Stimulated activated CD8-positive, alpha-beta memory T cell treated with anti-CD3 and anti-CD28 coated beads, Interleukin-15, amount 100 ng/mL, for 4 hours (primary cell): ENCODE results near the gene COG4.
"Not testable (repeated sequence)": the region's sequence is repeated elsewhere in the genome, so short reads cannot be mapped to it uniquely, and the experiment has no call there.

Experiments used
- DNase-seq, 2 donors: peaks; one replicate each; pipeline ENCODE4 v3.0.0-alpha.2; 2020; ENCODE audit warnings: low read depth in 2 of 2

COG4 gene

DNA sequence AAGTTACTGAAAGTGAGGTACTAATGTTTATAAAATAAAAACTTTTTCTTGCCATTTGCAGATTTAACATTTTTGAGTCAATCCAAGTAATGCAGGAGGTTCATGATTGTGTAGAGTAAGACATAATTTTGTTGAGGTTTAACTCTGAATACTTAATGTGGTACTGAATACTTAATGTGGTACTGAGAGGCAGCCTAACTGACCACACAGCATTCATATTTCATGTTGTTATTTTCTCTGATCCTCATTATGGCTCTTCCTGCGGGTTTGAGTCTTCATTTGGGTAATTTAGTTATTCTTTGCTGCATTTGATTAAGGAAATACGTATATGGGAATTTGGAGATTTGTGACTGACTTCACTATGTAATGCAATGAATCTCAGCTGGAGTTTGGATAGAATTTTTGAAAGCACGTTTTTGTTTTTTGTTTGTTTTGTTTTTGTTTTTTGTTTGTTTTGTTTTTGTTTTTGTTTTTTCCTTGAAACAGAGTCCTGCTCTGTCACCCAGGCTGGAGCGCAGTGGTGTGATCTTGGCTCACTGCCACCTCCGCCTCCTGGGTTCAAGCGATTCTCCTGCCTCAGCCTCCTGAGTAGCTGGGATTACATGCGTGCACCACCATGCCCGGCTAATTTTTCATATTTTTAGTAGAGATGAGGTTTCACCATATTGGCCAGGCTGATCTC is 4.1 kb upstream of the COG4 start:
- DNase-seq, result no peak

DNA sequence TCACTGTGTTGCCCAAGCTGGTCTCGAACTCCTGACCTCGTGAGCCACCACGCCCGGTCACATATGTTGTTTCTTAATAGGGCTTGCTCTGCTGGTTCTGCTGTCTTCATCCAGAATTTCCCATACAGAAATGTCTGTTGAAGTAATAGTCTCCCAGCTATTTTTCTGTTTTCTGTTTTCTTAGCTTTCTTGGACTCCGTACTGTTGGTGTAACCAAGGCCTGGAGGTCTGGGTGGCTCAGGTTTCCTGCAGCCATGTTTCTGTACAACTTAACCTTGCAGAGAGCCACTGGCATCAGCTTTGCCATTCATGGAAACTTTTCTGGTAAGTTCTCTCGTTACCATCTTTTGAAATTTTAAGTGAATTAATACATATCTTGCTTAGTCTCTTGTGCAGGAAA is 3.0 kb upstream of the COG4 start:
- no peak for DNase-seq

DNA sequence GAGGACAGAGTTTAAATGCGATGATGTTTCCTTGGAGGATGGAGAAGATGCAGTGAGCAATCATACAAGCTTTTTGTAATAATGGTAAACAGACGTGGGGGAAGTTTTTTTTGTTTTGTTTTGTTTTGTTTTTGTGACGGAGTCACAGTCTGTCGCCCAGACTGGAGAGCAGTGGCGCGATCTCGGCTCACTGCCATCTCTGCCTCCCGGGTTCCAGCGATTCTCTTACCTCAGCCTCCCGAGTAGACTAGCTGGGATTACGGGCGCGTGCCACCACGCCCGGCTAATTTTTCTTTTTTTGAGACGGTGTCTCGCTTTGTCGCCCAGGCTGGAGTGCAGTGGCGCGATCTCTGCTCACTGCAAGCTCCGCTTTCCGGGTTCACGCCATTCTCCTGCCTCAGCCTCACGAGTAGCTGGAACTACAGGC is 1.1 kb upstream of the COG4 start:
- not testable (repeated sequence) for DNase-seq

DNA sequence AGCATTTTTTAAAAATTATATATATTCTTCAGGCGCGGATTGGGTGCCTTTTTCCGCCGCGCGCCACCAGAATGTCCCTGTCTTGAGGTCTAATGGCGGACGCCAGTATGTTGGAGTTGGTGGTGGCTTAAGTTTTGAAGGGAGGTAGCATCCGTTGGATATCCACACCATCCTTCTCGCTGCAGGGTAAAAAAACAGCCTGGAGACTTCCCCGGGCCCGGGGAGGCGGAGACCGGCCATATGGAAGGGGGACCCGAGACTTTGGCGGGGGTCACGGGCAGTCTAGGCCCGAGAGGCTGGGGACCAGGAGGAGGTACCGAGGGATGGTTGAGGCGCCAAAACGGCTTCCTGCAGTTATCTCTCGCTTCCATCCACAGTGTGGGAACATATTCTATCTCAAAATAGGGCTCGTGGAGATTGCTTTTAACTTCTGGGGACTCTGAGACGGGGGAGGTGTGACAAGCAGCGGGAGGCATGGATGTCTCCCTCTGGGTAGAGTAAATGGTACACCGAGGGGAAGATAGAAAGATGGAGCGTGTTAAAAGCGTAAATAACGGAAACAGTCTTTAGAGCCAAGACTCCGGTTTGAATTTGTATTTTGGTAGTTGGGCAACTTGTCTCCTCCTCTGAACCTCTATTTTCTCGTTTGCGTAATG is 517 bp upstream of the COG4 start, which contains the start of gene SF3B3:
Gene SF3B3 (plus strand): TSS at position 74 of the 656 bp plus-strand sequence. CDS start 2,841 bp downstream, outside the sequence.
- DNase-seq, result peak; percentile 40 to 60

DNA sequence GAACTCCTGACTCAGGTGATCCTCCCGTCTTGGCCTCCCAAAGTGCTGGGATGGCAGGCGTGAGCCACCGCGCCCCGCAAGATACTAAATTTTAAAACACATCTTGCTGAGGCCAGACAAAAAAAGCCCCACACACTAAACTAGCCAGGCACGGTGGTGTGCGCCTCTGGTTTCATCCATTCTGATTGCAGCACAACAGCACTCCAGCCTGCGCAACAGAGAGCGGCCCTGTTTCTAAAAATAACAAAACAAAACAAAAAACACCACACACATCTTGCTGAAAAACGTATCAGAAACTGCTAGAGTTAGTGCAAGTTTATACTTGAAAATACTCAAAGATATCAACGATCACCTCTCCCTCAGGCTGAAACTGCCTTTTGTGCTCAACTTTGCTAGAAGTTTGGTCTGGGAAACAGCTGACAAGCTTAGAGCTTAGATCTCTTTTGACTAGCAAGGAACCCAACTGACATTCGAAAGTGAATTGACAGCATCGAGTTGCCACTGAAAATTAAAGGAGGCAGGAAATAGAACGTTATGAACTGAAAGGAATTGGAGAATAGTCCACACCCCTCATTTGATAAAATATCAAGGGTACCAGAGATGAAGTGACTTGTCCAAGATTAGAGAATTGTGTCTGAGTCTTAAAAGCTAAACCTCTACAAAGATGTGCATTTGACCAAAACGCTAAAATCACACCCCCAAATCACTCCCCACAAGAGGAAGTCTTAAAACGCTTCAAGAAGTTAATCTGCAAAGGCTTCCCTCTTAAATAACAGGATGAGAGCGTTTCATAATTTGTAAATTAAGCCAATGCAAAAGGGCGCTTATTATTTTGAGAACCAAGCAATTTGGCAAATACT is 908 bp downstream of the COG4 start:
- no peak for DNase-seq

DNA sequence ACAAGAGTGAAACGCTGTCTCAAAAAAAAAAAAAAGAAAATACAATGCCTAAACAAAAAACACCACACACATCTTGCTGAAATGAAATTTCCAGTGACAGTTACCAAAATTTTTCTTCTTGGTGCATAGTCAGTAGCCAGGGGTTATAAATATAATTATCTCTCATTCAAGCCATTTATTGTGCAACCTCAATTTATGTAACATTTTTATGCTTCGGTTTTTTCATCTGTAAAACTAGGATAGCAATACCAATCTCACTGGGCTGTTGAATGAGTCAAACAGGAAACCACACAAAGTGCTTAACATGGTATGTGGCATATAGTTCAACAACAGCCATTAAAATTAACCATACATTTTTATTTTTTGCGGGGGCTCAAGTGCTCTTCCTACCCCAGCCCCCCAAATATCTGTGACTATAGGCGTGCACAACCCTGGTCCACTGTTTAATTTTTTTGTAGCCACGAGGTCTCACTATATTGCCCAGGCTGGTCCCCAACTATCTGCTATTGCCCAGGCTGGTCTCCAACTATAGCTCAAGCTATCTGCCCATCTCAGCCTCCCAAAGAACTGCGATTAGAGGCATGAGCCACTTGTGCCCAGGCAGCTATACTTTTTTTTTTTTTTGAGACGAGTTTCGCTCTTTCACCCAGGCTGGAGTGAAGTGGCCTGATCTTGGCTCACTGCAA is 2.6 kb downstream of the COG4 start:
- no peak for DNase-seq

DNA sequence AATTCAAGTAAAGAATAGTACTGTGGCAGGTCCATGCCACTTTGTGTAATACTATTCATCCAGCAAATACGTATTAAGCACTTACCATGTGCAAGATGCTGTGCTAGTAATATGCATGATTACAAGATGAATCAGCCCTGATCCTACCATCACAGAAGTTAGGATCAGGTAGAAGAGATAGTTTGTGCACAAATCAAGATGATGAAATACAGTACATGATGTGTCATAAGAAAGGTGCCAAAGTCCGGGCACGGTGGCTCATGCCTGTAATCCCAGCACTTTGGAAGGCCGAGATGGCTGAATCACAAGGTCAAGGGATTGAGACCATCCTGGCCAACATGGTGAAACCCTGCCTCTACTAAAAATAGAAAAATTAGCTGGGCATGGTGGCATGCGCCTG is 10.9 kb downstream of the COG4 start:
- no peak for DNase-seq

DNA sequence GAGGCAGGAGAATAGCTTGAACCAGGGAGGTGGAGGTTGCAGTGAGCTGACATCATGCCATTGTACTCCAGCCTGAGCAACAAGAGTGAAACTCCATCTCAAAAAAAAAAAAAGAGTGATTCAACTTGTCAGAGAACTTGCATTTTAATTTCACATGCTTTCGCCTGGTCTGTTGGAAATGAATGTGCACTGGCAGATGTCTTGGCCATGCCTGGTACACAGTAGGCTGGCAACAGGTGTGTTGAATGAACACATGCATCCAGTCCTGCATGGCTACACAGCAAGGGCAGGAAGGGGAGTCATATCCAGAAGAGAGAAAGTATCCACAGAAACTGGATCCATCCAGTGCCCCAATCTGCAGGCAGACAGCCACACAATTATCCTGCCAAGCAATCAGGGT is 11.5 kb downstream of the COG4 start:
- no peak for DNase-seq

DNA sequence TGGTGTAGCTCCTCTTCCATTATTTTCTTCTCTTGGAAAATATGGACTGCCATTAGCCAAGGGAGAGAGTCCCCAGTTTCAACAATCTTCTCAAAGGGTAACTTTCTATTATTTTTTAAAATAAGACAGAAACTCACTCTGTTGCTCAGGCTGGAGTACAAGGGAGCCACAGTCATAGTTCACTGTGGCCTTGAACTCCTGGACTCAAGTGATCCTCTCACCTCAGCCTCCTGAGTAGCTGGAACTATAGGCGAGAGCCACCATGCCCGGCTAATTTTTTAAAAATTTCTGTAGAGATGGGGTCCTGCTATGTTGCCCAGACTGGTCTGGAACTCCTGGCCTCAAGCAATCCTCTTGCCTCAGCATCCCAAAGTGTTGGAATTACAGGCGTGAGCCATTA is 13.1 kb downstream of the COG4 start:
- DNase-seq, result no peak

DNA sequence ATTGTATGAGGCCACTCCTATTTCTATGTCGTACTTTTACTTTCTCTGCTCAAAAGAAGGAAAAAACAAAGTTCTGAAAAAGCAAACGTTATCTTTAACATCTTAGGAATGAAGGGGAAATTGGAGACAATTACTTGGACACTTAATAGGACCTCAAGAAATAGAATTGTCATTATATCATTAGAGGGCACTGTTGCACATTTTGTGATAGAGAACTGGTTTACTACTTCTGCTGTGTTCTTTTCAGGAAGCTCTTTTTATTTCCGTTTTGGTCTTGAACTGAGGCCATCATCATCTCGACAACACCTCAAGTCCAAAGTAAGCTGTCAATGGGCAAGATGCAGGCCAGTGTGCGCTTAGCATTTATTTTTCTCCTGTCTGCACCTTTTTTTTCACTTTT is 14.6 kb downstream of the COG4 start:
- no peak for DNase-seq

DNA sequence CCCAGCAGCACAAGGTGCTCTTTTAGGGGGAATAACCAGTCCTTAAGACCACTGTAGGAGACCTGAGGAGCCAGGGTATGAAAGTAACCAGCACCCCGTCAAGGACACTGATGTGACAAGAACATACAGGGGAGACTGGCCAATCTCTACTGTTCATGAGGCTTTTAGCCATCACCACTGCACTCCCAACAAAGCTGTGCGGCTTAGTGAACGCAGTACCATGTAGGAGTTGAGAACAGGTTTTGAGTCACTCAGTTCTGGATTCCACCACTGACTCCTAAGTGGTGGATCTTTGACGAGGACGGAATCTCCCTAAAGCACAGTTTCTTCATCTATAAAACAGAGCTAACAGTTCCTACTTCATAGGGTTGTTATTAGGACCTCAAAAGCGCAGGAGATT is 26.8 kb downstream of the COG4 start:
- DNase-seq, result no peak

DNA sequence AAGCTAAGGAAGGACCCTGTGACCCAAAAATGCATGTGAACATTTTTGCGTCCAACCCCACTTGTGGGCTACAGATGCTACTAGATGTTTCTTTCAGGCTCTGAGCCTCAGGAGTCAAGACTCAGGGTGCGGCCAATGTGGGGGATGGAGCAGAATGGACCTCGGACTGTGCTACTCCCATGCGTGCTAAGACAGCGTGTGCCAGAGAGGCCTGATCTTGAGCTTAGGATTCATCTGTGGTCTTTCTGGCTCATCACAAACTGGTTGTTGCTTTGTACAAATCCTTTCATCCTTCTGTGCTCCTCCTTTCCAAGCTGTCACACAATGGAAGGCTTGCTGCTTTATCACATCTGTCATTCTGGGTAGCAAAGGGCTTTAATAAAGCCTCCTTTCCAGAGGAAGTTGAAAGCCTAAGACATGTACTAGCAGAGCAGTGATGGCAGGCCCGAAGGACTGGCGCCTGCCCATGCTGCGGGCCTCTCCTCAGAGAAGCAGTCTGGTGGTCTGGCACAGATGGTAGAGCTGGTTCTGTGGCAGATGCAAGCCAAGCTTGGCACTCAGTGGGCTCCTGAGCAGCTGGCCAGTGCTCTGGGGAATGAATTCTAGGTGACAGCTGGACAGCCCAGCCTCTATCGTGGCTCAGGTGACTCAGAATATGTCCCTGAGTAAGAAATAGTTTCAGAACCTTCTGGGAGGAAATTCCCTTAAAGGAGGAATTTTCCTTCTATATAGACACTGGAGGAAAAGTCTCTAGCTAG is 27.8 kb downstream of the COG4 start:
- DNase-seq, result no peak

DNA sequence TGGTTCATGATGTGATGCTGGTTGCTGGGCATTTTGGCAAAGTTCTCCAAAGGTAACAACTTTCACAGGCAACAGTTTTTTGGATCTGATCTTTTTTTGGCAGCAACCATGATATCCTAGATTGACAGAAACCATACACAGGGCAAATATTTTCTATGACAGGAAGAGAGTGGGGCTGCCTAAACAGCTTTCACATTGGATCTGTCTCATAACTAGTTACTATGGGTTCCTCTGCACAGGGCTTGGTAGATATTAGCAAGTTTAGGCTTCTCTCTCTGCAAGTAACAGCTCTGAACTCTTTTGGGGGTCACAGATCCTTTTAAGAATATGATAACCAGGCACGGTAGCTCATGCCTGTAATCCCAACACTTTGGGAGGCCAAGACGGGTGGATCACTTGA is 28.6 kb downstream of the COG4 start:
- DNase-seq, result no peak

DNA sequence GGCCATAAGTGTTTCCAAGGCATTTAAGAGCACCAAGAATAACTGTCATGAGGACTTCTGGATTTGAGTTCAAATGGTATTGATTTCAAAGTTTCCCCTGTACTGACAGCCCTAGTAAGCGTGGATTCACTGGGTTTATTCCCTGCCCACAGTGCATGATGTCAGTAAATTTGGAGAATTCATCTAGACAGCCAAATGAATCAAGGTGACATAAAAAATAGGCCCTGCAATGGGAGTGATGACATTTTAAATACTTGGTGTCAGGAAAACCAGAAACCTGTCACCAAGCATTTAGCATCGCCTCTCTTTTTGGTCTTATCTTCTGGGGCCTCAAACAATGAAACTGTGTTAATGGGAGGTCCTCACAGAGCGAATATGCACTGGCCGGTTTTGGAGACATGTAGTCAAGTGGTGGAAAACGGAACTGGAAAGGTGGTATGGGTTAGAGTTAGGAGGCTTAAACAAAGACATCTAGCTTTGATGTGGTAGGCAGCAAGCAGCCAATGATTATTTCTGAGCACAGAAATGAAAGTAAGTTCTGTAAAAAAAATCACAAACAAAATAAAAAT is 29.1 kb downstream of the COG4 start:
- no peak for DNase-seq

DNA sequence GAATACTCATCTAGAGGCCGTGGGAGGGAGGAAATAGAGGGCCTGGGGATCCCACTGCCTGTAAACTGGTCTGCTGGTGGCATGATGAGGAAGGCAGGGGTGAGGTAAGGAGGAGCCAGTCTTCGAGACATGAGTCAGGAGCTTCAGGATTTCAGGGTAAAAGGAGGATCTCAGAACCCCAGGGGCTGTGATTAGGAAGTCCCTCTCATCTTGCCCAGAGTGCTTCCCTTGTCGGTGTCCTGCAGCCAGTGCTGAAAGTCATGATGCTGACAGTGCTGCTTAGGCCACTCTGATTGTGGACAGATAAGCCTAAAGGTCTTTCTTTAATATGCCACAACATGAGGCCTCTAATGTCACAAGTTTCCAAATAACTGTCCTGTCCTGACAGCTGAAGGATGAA is 29.6 kb downstream of the COG4 start:
- no peak for DNase-seq

DNA sequence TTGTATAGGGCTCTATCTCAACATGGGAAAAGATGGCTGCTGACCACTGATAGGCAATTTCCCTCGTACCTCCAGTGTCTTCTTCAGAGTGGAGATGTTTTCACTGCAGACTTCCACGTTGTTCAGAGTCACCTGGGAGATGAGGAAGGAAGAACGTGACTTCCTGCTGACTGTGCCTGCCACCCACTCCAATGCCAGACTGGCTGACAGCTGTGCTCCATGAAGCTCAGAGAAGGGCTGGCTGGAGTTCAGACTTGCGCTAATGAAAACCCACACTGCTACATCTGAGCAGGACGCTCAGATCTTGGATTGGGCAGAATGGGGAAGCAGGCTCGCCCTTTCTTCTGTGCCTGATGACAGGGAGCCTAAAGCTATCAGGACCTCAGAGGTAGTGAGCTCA is 33.1 kb downstream of the COG4 start:
- no peak for DNase-seq

DNA sequence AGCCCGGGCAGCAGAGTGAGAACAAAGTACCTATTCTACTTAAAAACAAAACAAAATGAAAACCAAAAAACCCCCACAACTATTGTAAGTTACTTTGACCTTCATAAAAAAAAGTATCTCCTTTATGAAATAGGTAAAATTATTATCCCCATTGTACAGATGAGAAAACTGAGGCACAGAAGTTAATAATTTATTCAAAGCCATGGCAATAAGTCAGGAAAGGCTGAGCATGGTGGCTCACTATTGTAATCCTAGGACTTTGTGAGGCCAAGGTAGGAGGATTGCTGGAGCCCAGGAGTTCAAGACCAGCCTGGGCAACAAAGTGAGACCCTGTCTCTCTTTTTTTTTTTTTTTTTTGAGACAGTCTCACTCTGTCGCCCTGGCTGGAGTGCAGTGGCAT is 38.5 kb downstream of the COG4 start:
- no peak for DNase-seq

DNA sequence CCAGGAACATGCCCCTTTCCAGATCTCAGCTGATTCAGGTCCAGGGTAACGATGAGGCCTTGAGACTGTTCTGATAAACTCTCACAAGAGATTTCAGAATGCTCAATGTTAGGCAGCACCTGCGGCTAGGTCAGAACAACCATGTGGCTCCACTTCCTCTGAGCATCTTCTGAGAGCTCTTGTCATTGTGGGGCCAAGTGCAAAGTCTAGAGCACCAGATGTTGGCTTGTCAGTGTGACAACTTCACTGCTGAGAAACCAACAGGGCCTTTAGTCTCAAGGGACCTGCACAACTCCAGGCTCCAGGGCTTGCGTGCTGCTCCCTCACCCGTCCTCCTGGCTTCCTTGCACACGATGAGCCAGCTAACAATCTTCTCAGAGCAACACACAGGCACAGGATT is 39.9 kb downstream of the COG4 start:
- no peak for DNase-seq

DNA sequence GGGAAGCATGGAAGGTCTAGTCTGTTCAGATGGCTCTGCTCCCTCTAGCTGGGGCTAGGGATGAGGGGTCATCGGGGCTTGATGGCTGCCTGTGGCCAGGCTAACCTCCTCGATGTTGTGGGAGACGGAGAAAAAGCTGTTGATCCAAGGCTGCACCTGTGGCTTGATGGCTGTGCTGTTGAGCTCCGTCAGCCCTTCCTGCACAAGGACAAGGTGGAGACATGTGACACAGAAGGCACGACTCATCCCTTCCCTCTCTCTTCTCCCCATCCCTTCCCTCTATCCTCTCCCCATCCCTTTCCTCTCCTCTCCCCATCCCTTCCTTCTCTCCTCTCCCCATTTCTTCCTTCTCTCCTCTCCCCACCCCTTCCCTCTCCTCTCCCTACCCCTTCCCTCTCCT is 40.7 kb downstream of the COG4 start:
- no peak for DNase-seq

DNA sequence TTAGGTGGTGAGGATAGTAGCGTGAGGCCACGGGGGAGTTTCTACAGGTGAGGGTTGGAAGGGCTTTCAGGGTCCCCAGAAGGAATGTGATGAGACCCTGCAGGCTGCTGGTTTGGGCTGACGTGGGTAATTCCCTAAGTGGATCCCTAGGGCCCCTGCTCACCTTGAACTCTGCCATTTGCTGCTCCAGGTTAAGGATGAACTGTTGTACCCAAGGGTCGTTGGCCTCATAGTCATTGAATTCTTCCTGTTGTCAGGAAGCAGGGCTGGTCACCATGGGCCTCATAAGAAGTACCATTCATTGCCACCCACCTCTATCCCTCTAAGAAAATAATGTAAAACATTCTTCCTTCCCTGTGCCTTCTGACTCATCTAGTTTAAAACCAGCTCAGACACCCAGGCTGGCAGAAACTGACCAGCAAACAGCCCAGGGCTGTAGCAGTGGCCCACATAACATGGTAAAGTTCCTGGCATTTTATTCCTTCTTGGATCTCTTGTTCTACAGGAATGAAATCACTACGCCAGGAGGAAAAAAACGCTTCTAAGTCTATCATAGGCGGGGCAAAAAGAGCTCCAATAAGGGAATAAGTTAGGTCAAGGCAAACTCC is 41.3 kb downstream of the COG4 start:
- no peak for DNase-seq
